Adrenal gland (tissue), 12 donors: ENCODE measurements around the gene CPNE4. TPM values are rescaled to one million over a fixed set of nuclear protein-coding genes. Genes with fewer than 3 reads are reported as not detected.
A peak's percentile ranks its signal among the peaks of the same experiment; 100 is the strongest.

Experiments
- DNase-seq, 7 donors: peaks; one replicate each; pipeline ENCODE4 v3.0.0-alpha.2; 2019 to 2020
- H3K27ac ChIP-seq, 5 donors: fragments of 200-600 bp; sonication (generic) in 4 of 5; 1 replicate in 3 of 5; 2 replicates in 2 of 5; pipeline versions ENCODE4 v1.5.1 to v1.8.0; 2016 to 2020; ENCODE audit warnings: mild to moderate bottlenecking in 1 of 5
- H3K27me3 ChIP-seq: fragments of 200-600 bp; 2 replicates; pipeline ENCODE4 v1.8.0; 2021
- H3K36me3 ChIP-seq, 2 donors: fragments of 200-600 bp; replicated peaks in 1 of 2; 1 replicate in 1 of 2; 2 replicates in 1 of 2; pipeline versions ENCODE4 v1.5.1 to v1.8.0; 2018 to 2022
- H3K4me1 ChIP-seq, 2 donors: fragments of 200-600 bp; replicated peaks in 1 of 2; 1 replicate in 1 of 2; 2 replicates in 1 of 2; pipeline versions ENCODE4 v1.5.1 to v1.8.0; 2018 to 2021
- H3K4me3 ChIP-seq, 4 donors: fragments of 200-600 bp; sonication (generic) in 3 of 4; one replicate each; pipeline ENCODE4 v1.5.1; 2016 to 2018
- H3K9me3 ChIP-seq, 3 donors: fragments of 200-600 bp; sonication (generic) in 1 of 3; replicated peaks in 1 of 3; 1 replicate in 2 of 3; 2 replicates in 1 of 3; pipeline versions ENCODE4 v1.5.1 to v1.8.0; 2016 to 2021
- CTCF ChIP-seq, 6 experiments: fragments of 450-650 bp in 4 of 6; fragments of 200-600 bp in 2 of 6; sonication (generic) in 1 of 6; IDR thresholded peaks; 1 replicate in 5 of 6; 2 replicates in 1 of 6; pipeline versions ENCODE4 v1.5.1 to v1.8.0; 2016 to 2021; ENCODE audit warnings: antibody characterized with exemption in 6 of 6, mild to moderate bottlenecking in 2 of 6, moderate library complexity in 1 of 6
- POLR2A ChIP-seq, 2 donors: fragments of 450-650 bp; IDR thresholded peaks; one replicate each; pipeline ENCODE4 v1.6.1; 2017; ENCODE audit warnings: antibody characterized with exemption in 2 of 2, mild to moderate bottlenecking in 2 of 2, moderate library complexity in 1 of 2
- WGBS, 4 donors: extraction: QIAGEN DNeasy Blood & Tissue Kit in 2 of 4; methylation state at CpG; one replicate each; pipeline versions ENCODE4 v1.1.5 to v1.1.7; 2013 to 2017; 5-methylcytosine and 5-hydroxymethylcytosine counted together
- intact Hi-C, 2 donors: fragments of 100-400 bp; cut with DNase I; formaldehyde crosslinking; loops; one replicate each; pipeline versions ENCODE4 v1.14.1 to v1.15.0; 2022 to 2023
- polyA plus RNA-seq, 3 donors: library from polyadenylated mRNA; stranded (reverse); fragments of 200-250 nt in 2 of 3; fragments of 350-450 nt in 1 of 3; fragmentation: Illumina TruSeq in 1 of 3; extraction: RNeasy Lipid Tissue Mini Kit (QIAGEN cat#74804) in 1 of 3; gene quantifications; one replicate each; pipeline ENCODE4 v1.2.3, GENCODE V29; 2013 to 2014
- total RNA-seq, 9 donors: library from RNA; depleted of rRNA in 4 of 9; stranded (reverse); fragments of >200 nt in 4 of 9; fragments of 120-200 nt in 1 of 9; fragmentation: NEBNext Ultra II Directional in 1 of 9; extraction: Animal tissue kit (Norgen Biotek cat#: 25700) in 1 of 9; gene quantifications; one replicate each; pipeline versions ENCODE4 v1.1.0 to v1.2.4, GENCODE V29; 2013 to 2023
- donor health status: healthy with polysubstance abuse.
- donor health status: Bipolar disorder and iron deficiency.
- donor health status: DM: yes; HTN: yes; CAD: no.
- donor health status: DM: no; HTN: no; CAD: no.
- donor health status: DM: no; HTN: no; CAD: no.
- donor health status: DM: yes; HTN: yes; CAD: no.

CPNE4 gene
- total and polyA plus RNA-seq, 12 donors, result 0.11 to 7.5 (median 0.59) TPM

GRCh38 chr3:132009241-132009640 lies 25.6 kb downstream of the CPNE4 start:
- Histone ChIP-seq H3K27ac (no peak overlapping the region), H3K4me3 (no peak overlapping the region), H3K27me3 (peaks cover 3% of the 10 kb centered on the region), H3K36me3 (no peaks in the 10 kb centered on the region), H3K9me3 (no peaks in the 10 kb centered on the region), H3K4me1 (no peaks in the 10 kb centered on the region)
- TF ChIP-seq POLR2A (IDR thresholded peaks at IDR 0.05), result no peak
- no peak for TF ChIP-seq CTCF (IDR thresholded peaks at IDR 0.05)
- intact Hi-C loops, result no loop called here
- DNase-seq, result no peak

GRCh38 chr3:132008837-132009236 lies 26.0 kb downstream of the CPNE4 start:
- H3K36me3 ChIP-seq, result no peaks in the 10 kb centered on the region
- WGBS, 4 donors, result 40 to 50% (median 41%) methylated on average over 2 of the region's 2 CpGs
- intact Hi-C loops, result no loop called here
- H3K9me3 ChIP-seq, result no peaks in the 10 kb centered on the region
- peaks cover 3% of the 10 kb centered on the region for H3K27me3 ChIP-seq
- H3K27ac ChIP-seq, result no peak overlapping the region
- no peak for TF ChIP-seq POLR2A (IDR thresholded peaks at IDR 0.05)
- H3K4me3 ChIP-seq, result no peak overlapping the region
- H3K4me1 ChIP-seq, result no peaks in the 10 kb centered on the region
- no peak for DNase-seq

- Histone ChIP-seq H3K9me3 (no peaks in the 10 kb centered on the region), H3K27me3 (no peaks in the 10 kb centered on the region), H3K27ac (no peak overlapping the region), H3K4me3 (no peak overlapping the region), H3K36me3 (no peaks in the 10 kb centered on the region), H3K4me1 (no peaks in the 10 kb centered on the region)
- WGBS, 4 donors, result 0 to 40% (median 19%) methylated on average over 1 of the region's 1 CpG
- intact Hi-C loops, result no loop called here
- no peak for DNase-seq
- TF ChIP-seq POLR2A (IDR thresholded peaks at IDR 0.05), result no peak
- no peak for TF ChIP-seq CTCF (IDR thresholded peaks at IDR 0.05)
These were observed 27.2 kb downstream of the CPNE4 start for GRCh38 chr3:132007617-132008016.

- TF ChIP-seq CTCF (IDR thresholded peaks at IDR 0.05) (peak; percentile 29 to 68 (median 52)), POLR2A (IDR thresholded peaks at IDR 0.05) (no peak)
- H3K4me1 ChIP-seq, result no peaks in the 10 kb centered on the region
- H3K27me3 ChIP-seq, result no peaks in the 10 kb centered on the region
- no peak overlapping the region for H3K4me3 ChIP-seq
- no peak overlapping the region for H3K27ac ChIP-seq
- peak; percentile 49 to 79 (median 71) for DNase-seq
- no peaks in the 10 kb centered on the region for H3K36me3 ChIP-seq
- no peaks in the 10 kb centered on the region for H3K9me3 ChIP-seq
- intact Hi-C loops, result no loop called here
- 17 to 21% (median 19%) methylated on average over 3 of the region's 3 CpGs for whole genome bisulfite sequencing, 4 donors
These were observed 28.1 kb downstream of the CPNE4 start for GRCh38 chr3:132006605-132007204.

- DNase-seq, result no peak
- no peak for TF ChIP-seq POLR2A (IDR thresholded peaks at IDR 0.05)
- no peak for TF ChIP-seq CTCF (IDR thresholded peaks at IDR 0.05)
- Histone ChIP-seq H3K9me3 (no peaks in the 10 kb centered on the region), H3K4me1 (no peaks in the 10 kb centered on the region), H3K36me3 (no peaks in the 10 kb centered on the region), H3K4me3 (no peak overlapping the region), H3K27me3 (no peaks in the 10 kb centered on the region), H3K27ac (no peak overlapping the region)
- intact Hi-C loops, result no loop called here
- 25 to 47% (median 42%) methylated on average over 2 of the region's 2 CpGs for WGBS, 4 donors
These were observed 30.2 kb downstream of the CPNE4 start for GRCh38 chr3:132004571-132004970.
